GM12801 (cell line): Measurements from ENCODE around the gene APOD.

Source experiments
- CTCF ChIP-seq: IDR thresholded peaks from one replicate; pipeline ENCODE4 v1.5.1; 2011; ENCODE audit warnings: control low read depth; ENCODE audit not compliant: insufficient read length; ENCODE audit errors: extremely low read depth

APOD gene

DNA sequence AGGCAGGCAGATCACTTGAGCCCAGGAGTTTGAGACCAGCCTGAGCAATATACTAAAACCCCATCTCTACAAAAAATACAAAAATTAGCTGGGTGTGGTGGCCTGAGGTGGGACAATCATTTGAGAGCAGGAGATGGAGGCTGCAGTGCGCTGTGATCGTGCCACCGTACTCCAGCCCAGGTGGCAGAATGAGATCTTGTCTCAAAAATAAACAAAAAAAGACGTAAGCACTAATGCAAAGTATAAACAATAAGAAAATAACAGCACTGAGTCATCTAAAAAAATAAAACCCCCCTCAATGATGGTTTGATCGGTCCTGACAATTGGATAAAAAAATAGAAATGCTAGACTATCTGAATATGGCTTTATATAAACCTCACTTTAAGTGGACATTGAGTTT is 44.3 kb downstream of the APOD start:
- TF ChIP-seq CTCF: no peak

GRCh38 chr3:195537995-195538394 is 45.7 kb downstream of the APOD start:
- no peak for TF ChIP-seq CTCF

DNA sequence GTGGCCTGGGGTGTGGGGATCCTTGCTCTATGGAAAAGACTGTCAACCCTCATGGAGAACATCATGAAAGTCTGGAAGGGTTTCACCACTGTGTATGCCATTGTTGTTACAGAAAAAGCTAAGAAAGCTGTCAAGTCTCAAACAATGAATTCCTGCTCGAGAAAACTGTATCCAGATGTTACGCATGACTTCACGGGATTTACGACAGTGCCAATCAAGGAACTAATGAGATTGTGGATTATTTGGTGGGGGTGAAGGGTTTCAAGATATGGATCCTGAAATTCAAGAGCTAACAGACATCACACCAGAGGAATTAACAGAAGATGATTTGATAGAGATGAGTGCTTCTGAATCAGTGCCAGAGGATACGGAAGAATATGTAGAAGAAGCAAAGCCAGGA is 48.4 kb downstream of the APOD start:
- TF ChIP-seq CTCF: no peak

GRCh38 chr3:195532834-195533233 is 50.9 kb downstream of the APOD start:
- TF ChIP-seq CTCF: no peak

DNA sequence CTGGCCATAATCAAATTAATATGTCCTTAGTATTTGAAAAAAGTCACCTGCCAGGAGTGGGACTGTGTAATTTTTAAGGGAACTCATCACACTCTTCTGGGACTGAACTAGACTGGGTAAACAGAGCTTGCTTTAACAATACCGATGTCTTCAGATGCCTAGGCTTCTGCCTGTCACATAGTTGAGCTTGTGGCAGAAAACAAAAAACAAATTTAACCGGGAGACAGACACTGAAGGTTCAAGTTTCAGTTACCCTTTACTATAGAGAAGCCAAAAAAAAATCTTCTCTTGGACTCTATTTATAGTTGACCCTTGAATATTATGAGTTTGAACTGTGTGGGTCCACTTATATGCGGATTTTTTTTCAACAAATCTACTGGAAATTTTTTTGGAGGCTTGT is 51.4 kb downstream of the APOD start:
- TF ChIP-seq CTCF: no peak

DNA sequence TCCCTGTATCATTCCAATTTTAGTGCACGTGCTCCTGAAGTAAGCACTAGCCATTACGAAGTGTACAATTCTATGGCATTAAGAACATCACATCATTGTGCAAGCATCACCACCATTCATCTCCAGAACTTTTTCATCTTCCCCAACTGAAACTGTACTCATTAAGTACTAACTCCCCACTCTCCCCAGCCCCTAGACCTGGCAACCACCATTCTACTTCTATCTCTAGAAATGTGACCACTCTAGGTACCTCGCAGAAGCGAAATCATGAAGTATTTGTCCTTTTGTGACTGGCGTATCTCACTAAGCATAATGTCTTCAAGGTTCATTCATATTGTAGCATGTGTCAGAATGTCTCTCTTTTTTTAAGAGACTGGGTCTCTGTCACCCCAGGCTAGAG is 52.1 kb downstream of the APOD start:
- no peak for TF ChIP-seq CTCF

- no peak for TF ChIP-seq CTCF
Observed at GRCh38 chr3:195526492-195526891, 57.2 kb downstream of the APOD start.
